HG03520 (cell line): Measurements from ENCODE around the gene ACAP2.
"Not testable (repeated sequence)": the region's sequence is repeated elsewhere in the genome, so short reads cannot be mapped to it uniquely, and the experiment has no call there.

Source experiments
- ATAC-seq: cut with Tn5 transposase; IDR thresholded peaks from one replicate; pipeline ENCODE4 v1.9.1; 2021; ENCODE audit warnings: mild to moderate bottlenecking, moderate library complexity; ENCODE audit not compliant: unreplicated experiment

ACAP2 gene

GRCh38 chr3:195442573-195443390, at the start of gene ACAP2:
TSS of gene ACAP2 (minus strand) at chr3:195443020. CDS start at chr3:195442847, 173 bp downstream.
- ATAC-seq: peak; percentile 91

- no peak for ATAC-seq
Observed at GRCh38 chr3:195475614-195476013, 32.8 kb upstream of the ACAP2 start.

- not testable (repeated sequence) for ATAC-seq
Observed at GRCh38 chr3:195475116-195475515, 32.3 kb upstream of the ACAP2 start.

GRCh38 chr3:195468841-195469240, 26.0 kb upstream of the ACAP2 start:
- no peak for ATAC-seq

GRCh38 chr3:195468391-195468776, 25.6 kb upstream of the ACAP2 start:
- ATAC-seq: no peak

- no peak for ATAC-seq
Observed at GRCh38 chr3:195467641-195468390, 25.0 kb upstream of the ACAP2 start.

- ATAC-seq: no peak
Observed at GRCh38 chr3:195466251-195466650, 23.4 kb upstream of the ACAP2 start.

GRCh38 chr3:195462922-195463321, 20.1 kb upstream of the ACAP2 start:
- not testable (repeated sequence) for ATAC-seq

GRCh38 chr3:195462308-195462610, 19.4 kb upstream of the ACAP2 start:
- no peak for ATAC-seq

GRCh38 chr3:195461594-195462307, 18.9 kb upstream of the ACAP2 start:
- ATAC-seq: no peak

- no peak for ATAC-seq
Observed at GRCh38 chr3:195460091-195460713, 17.4 kb upstream of the ACAP2 start.

GRCh38 chr3:195458316-195458717, 15.5 kb upstream of the ACAP2 start:
- no peak for ATAC-seq

- no peak for ATAC-seq
Observed at GRCh38 chr3:195455789-195456188, 13.0 kb upstream of the ACAP2 start.

GRCh38 chr3:195453236-195453635, 10.4 kb upstream of the ACAP2 start:
- ATAC-seq: no peak

- no peak for ATAC-seq
Observed at GRCh38 chr3:195451373-195452015, 8.7 kb upstream of the ACAP2 start.

GRCh38 chr3:195450731-195451229, 8.0 kb upstream of the ACAP2 start:
- ATAC-seq: no peak

GRCh38 chr3:195448205-195448875, 5.5 kb upstream of the ACAP2 start:
- no peak for ATAC-seq

GRCh38 chr3:195447201-195447600, 4.4 kb upstream of the ACAP2 start:
- no peak for ATAC-seq

- no peak for ATAC-seq
Observed at GRCh38 chr3:195446359-195446758, 3.5 kb upstream of the ACAP2 start.

GRCh38 chr3:195445885-195446284, 3.1 kb upstream of the ACAP2 start:
- ATAC-seq: no peak
